Thyroid gland (tissue), 4 donors: ENCODE results near the gene SHISAL2A. TPM values are rescaled to one million over a fixed set of nuclear protein-coding genes. Genes with fewer than 3 reads are reported as not detected.
"Not testable (repeated sequence)": the region's sequence is repeated elsewhere in the genome, so short reads cannot be mapped to it uniquely, and the experiment has no call there.

Experiments used
- DNase-seq, 2 donors: peaks; one replicate each; pipeline ENCODE4 v3.0.0-alpha.2; 2019
- H3K27ac ChIP-seq, 3 donors: fragments of 200-600 bp; sonication (generic); 1 replicate in 2 of 3; 2 replicates in 1 of 3; pipeline ENCODE4 v1.5.1; 2016 to 2019; ENCODE audit warnings: mild to moderate bottlenecking in 1 of 3, moderate library complexity in 1 of 3
- H3K27me3 ChIP-seq: fragments of 200-600 bp; sonication (generic); one replicate; pipeline ENCODE4 v1.5.1; 2019
- H3K36me3 ChIP-seq, 2 donors: fragments of 200-600 bp; sonication (generic); one replicate each; pipeline ENCODE4 v1.5.1; 2016 to 2019
- H3K4me1 ChIP-seq, 2 donors: fragments of 200-600 bp; sonication (generic); one replicate each; pipeline ENCODE4 v1.5.1; 2017 to 2019
- H3K4me3 ChIP-seq, 3 donors: fragments of 200-600 bp; sonication (generic); replicated peaks in 1 of 3; 1 replicate in 2 of 3; 2 replicates in 1 of 3; pipeline ENCODE4 v1.5.1; 2016; ENCODE audit warnings: mild to moderate bottlenecking in 1 of 3
- H3K9me3 ChIP-seq: fragments of 200-600 bp; sonication (generic); one replicate; pipeline ENCODE4 v1.5.1; 2017
- CTCF ChIP-seq, 6 experiments: fragments of 200-600 bp in 3 of 6; fragments of 450-650 bp in 3 of 6; sonication (generic) in 3 of 6; IDR thresholded peaks; one replicate each; pipeline ENCODE4 v1.5.1; 2016 to 2019; ENCODE audit warnings: antibody characterized with exemption in 6 of 6, mild to moderate bottlenecking in 2 of 6, inconsistent platforms in 1 of 6, moderate library complexity in 1 of 6
- POLR2A ChIP-seq, 2 donors: fragments of 450-650 bp; IDR thresholded peaks; one replicate each; pipeline ENCODE4 v1.6.1; 2017; ENCODE audit warnings: antibody characterized with exemption in 2 of 2, mild to moderate bottlenecking in 2 of 2, moderate library complexity in 1 of 2
- WGBS, 2 donors: methylation state at CpG; one replicate each; pipeline ENCODE4 v1.1.5; 2017; 5-methylcytosine and 5-hydroxymethylcytosine counted together
- intact Hi-C: fragments of 100-400 bp; cut with DNase I; formaldehyde crosslinking; loops from one replicate; pipeline ENCODE4 v1.15.1; 2023
- total RNA-seq, 4 donors: library from RNA; depleted of rRNA; stranded (reverse); fragments of >200 nt; gene quantifications; one replicate each; pipeline ENCODE4 v1.2.3, GENCODE V29; 2016

The SHISAL2A gene
- total RNA-seq, 4 donors from 2014 or later = 0.75 to 1.1 (median 0.94) TPM; not detected in 1

GRCh38 chr1:52691821-52692220 lies 58.9 kb downstream of the SHISAL2A start:
- peaks cover 18 to 29% of the 10 kb centered on the region in 2 donors for H3K36me3 ChIP-seq
- H3K4me1 ChIP-seq = no peaks in the 10 kb centered on the region
- H3K9me3 ChIP-seq = no peaks in the 10 kb centered on the region
- no peaks in the 10 kb centered on the region for H3K27me3 ChIP-seq
- no peak for DNase-seq
- no peak overlapping the region for H3K4me3 ChIP-seq
- intact Hi-C loops = no loop called here
- TF ChIP-seq CTCF (IDR thresholded peaks at IDR 0.05) = no peak
- TF ChIP-seq POLR2A (IDR thresholded peaks at IDR 0.05) = no peak
- 88 to 92% methylated on average over 3 of the region's 3 CpGs for WGBS, 2 donors
- H3K27ac ChIP-seq = no peak overlapping the region

GRCh38 chr1:52692697-52693096 lies 59.7 kb downstream of the SHISAL2A start:
- intact Hi-C loops = no loop called here
- H3K27ac ChIP-seq = no peak overlapping the region
- H3K9me3 ChIP-seq = no peaks in the 10 kb centered on the region
- WGBS, 2 donors = 97 to 100% methylated on average over 1 to 4 of the region's 4 CpGs
- no peak for TF ChIP-seq CTCF (IDR thresholded peaks at IDR 0.05)
- no peak for TF ChIP-seq POLR2A (IDR thresholded peaks at IDR 0.05)
- no peaks in the 10 kb centered on the region for H3K27me3 ChIP-seq
- peaks cover 14 to 20% of the 10 kb centered on the region in 2 donors for H3K36me3 ChIP-seq
- H3K4me3 ChIP-seq = no peak overlapping the region
- H3K4me1 ChIP-seq = no peaks in the 10 kb centered on the region
- no peak for DNase-seq

- DNase-seq, H3K9me3 ChIP-seq, intact Hi-C loops, H3K4me1 ChIP-seq, H3K27me3 ChIP-seq, H3K27ac ChIP-seq, H3K4me3 ChIP-seq: not testable (repeated sequence)
- 95 to 96% methylated on average over 10 of the region's 10 CpGs for WGBS, 2 donors
- H3K36me3 ChIP-seq = peaks cover 11 to 14% of the 10 kb centered on the region in 2 donors
Measured at GRCh38 chr1:52693351-52693750, 60.4 kb downstream of the SHISAL2A start.

GRCh38 chr1:52693843-52694242 lies 60.9 kb downstream of the SHISAL2A start:
- H3K4me3 ChIP-seq = no peak overlapping the region
- H3K9me3 ChIP-seq = no peaks in the 10 kb centered on the region
- H3K27ac ChIP-seq = no peak overlapping the region
- no peak for DNase-seq
- intact Hi-C loops = no loop called here
- peaks cover 11 to 12% of the 10 kb centered on the region in 2 donors for H3K36me3 ChIP-seq
- WGBS, 2 donors = 93 to 100% methylated on average over 1 of the region's 1 CpG
- H3K27me3 ChIP-seq = no peaks in the 10 kb centered on the region
- no peak for TF ChIP-seq CTCF (IDR thresholded peaks at IDR 0.05)
- TF ChIP-seq POLR2A (IDR thresholded peaks at IDR 0.05) = no peak
- H3K4me1 ChIP-seq = peaks cover 0 to 4% of the 10 kb centered on the region in 2 donors

- peaks cover 9 to 11% of the 10 kb centered on the region in 2 donors for H3K36me3 ChIP-seq
- 93 to 94% methylated on average over 7 of the region's 7 CpGs for WGBS, 2 donors
- H3K9me3 ChIP-seq = no peaks in the 10 kb centered on the region
- no peak overlapping the region for H3K4me3 ChIP-seq
- peaks cover 0 to 5% of the 10 kb centered on the region in 2 donors for H3K4me1 ChIP-seq
- TF ChIP-seq POLR2A (IDR thresholded peaks at IDR 0.05) (no peak), CTCF (IDR thresholded peaks at IDR 0.05) (no peak)
- H3K27me3 ChIP-seq = no peaks in the 10 kb centered on the region
- H3K27ac ChIP-seq = no peak overlapping the region
- intact Hi-C loops = no loop called here
- DNase-seq = no peak
Measured at GRCh38 chr1:52695627-52696026, 62.7 kb downstream of the SHISAL2A start.
